ENCODE data around the gene PGBD1.
"Not testable (repeated sequence)": the region's sequence is repeated elsewhere in the genome, so short reads cannot be mapped to it uniquely, and the experiment has no call there.

PGBD1 gene

GRCh38 chr6:28266962-28267694, 14.2 kb upstream of the PGBD1 start, which contains the start of gene ZSCAN26:
ZSCAN26 (plus strand) TSS chr6:28267143; CDS start chr6:28271920, 4,777 bp downstream.
- DNase-seq (ENCODE audit: low read depth in 3 of 3, low spot score in 1 of 3): peak; percentile 65 to 80 (median 66)

GRCh38 chr6:28267695-28268059, 13.7 kb upstream of the PGBD1 start:
- no peak for DNase-seq (ENCODE audit: low read depth in 3 of 3, low spot score in 1 of 3)

GRCh38 chr6:28269492-28269891, 11.9 kb upstream of the PGBD1 start:
- DNase-seq (ENCODE audit: low read depth in 3 of 3, low spot score in 1 of 3): no peak

GRCh38 chr6:28274888-28275287, 6.5 kb upstream of the PGBD1 start:
- DNase-seq (ENCODE audit: low read depth in 3 of 3, low spot score in 1 of 3): no peak

- DNase-seq (ENCODE audit: low read depth in 3 of 3, low spot score in 1 of 3): no peak
Observed at GRCh38 chr6:28277746-28278145, 3.6 kb upstream of the PGBD1 start.

- DNase-seq (ENCODE audit: low read depth in 3 of 3, low spot score in 1 of 3): no peak
Observed at GRCh38 chr6:28280595-28281287, 631 bp upstream of the PGBD1 start.

- DNase-seq (ENCODE audit: low read depth in 3 of 3, low spot score in 1 of 3): no peak
Observed at GRCh38 chr6:28282926-28283325, 1.6 kb downstream of the PGBD1 start.

GRCh38 chr6:28291573-28291972, 10.2 kb downstream of the PGBD1 start:
- DNase-seq (ENCODE audit: low read depth in 3 of 3, low spot score in 1 of 3): no peak

- DNase-seq (ENCODE audit: low read depth in 3 of 3, low spot score in 1 of 3): no peak
Observed at GRCh38 chr6:28295326-28295725, 14.0 kb downstream of the PGBD1 start.

- no peak for DNase-seq (ENCODE audit: low read depth in 3 of 3, low spot score in 1 of 3)
Observed at GRCh38 chr6:28296520-28297060, 15.2 kb downstream of the PGBD1 start.

GRCh38 chr6:28303570-28303969, 22.2 kb downstream of the PGBD1 start:
- DNase-seq (ENCODE audit: low read depth in 3 of 3, low spot score in 1 of 3): no peak

GRCh38 chr6:28306363-28306762, 25.0 kb downstream of the PGBD1 start:
- DNase-seq (ENCODE audit: low read depth in 3 of 3, low spot score in 1 of 3): not testable (repeated sequence)

GRCh38 chr6:28311139-28311823, 29.9 kb downstream of the PGBD1 start:
- DNase-seq (ENCODE audit: low read depth in 3 of 3, low spot score in 1 of 3): no peak

- no peak for DNase-seq (ENCODE audit: low read depth in 3 of 3, low spot score in 1 of 3)
Observed at GRCh38 chr6:28312939-28313338, 31.6 kb downstream of the PGBD1 start.

- no peak for DNase-seq (ENCODE audit: low read depth in 3 of 3, low spot score in 1 of 3)
Observed at GRCh38 chr6:28315628-28316027, 34.3 kb downstream of the PGBD1 start.

GRCh38 chr6:28317866-28318265, 36.5 kb downstream of the PGBD1 start:
- DNase-seq (ENCODE audit: low read depth in 3 of 3, low spot score in 1 of 3): not testable (repeated sequence)

- no peak for DNase-seq (ENCODE audit: low read depth in 3 of 3, low spot score in 1 of 3)
Observed at GRCh38 chr6:28322661-28323060, 41.3 kb downstream of the PGBD1 start.

- no peak for DNase-seq (ENCODE audit: low read depth in 3 of 3, low spot score in 1 of 3)
Observed at GRCh38 chr6:28323813-28324424, 42.5 kb downstream of the PGBD1 start.

GRCh38 chr6:28326371-28326948, 45.1 kb downstream of the PGBD1 start:
- no peak for DNase-seq (ENCODE audit: low read depth in 3 of 3, low spot score in 1 of 3)

- DNase-seq (ENCODE audit: low read depth in 3 of 3, low spot score in 1 of 3): no peak
Observed at GRCh38 chr6:28330041-28330440, 48.7 kb downstream of the PGBD1 start.

GRCh38 chr6:28333047-28333446, 51.7 kb downstream of the PGBD1 start:
- no peak for DNase-seq (ENCODE audit: low read depth in 3 of 3, low spot score in 1 of 3)

Measured in stimulated activated CD4-positive, alpha-beta T cell treated with anti-CD3 and anti-CD28 coated beads, TNF-alpha, amount 100 ng/mL, for 1 hour (primary cell).